Stimulated activated CD4-positive, alpha-beta T cell treated with anti-CD3 and anti-CD28 coated beads, Interleukin-2, amount 100 ng/mL, for 24 hours (primary cell): ENCODE data around the gene CD59.
"Not testable (repeated sequence)": the region's sequence is repeated elsewhere in the genome, so short reads cannot be mapped to it uniquely, and the experiment has no call there.

ENCODE experiments used
- DNase-seq, 2 donors: peaks; one replicate each; pipeline ENCODE4 v3.0.0-alpha.2; 2020

CD59 gene

DNA sequence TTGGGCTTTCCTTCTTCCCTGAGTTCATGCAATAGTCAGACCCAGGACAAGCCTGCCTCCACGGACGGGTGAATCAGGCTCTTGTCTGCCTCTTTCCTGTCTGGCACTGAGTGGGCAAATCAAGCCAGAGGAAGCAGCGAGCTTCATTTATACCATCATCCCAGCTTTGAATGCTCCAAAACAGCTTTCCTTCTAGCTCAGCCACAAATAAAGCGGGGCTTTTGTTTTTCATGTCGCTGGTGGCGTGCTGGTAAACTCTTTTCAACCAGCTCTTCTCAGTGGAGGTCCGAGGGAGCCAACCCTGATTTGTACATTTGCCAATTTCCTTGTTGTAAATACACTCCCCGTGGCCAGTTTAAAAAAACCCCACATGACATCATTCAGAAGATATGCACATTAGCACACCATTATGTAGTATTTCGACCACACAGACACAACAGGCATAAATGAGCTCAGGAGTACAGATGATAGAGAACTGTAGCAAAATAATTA is 44.2 kb downstream of the CD59 start:
- DNase-seq, result no peak

DNA sequence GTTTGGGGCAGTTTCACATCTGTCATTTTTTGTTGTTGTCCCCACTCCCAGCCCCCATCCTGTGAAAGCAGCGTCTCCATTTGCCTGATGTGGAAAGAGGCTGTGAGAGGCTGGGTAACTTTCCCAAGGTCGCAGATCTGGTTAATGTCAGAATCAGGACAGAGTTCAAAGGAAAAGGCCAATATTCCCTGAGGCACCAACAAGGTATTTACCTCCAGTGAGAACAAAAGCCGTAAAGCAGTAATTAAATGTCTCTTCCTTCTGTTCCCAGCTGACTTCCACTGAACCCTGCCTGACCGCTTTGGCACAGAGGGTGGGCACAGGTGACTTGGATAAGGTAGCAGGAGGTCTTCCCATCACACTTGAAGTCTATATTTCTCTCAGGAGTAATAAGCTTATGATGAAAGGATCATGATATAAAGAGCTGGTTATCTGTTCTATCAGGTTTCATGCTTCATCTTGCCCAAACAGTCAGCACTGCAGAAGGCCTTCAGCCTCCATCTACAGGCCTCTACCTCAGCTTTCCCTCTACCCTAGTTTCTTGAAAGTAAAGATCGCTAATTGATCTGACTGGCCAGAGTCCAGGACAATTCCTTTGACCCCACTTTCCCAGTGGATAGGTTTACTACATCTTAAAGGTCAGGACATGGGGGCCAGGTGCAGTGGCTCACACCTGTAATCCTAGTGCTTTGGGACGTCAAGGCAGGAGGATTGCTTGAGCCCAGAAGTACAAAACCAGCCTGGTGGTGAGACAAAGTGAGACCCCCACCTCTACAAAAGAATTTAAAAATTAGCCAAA is 45.0 kb downstream of the CD59 start:
- no peak for DNase-seq

DNA sequence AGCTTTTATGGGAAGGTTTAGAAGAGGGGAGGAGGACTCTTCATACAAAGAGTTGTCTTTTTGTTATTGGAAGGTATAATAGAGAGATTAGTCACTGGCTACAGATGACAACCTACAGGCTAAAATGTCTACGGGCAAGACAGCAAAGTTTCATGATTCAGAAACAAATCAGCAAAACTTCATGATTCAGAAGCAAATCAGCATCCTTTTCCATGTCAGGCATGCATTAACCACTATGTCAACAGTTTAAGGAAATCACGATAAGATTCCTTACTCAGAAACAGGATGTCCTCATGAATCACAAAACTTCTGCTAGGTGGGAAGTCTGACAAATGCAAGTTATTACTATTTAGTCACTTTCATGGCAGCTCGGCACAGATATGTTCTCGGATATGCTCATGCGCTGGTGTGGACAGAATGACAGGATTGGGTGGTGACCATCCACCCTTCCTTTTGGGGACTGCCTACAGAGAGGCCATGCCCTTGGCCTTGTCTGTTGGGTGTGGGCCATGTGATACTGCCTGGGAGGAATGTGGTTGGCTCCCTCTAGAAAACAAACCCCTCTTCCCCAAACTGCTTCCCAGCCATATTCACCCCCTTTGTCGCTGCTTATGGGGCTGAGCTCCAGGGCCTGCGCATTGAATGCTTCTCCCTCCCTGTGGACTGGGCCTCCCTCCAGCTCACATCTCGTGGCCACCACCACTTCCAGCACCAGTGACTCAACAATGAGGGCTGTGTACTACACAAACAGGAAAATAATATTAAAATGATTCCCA is 45.7 kb downstream of the CD59 start:
- DNase-seq, result no peak

DNA sequence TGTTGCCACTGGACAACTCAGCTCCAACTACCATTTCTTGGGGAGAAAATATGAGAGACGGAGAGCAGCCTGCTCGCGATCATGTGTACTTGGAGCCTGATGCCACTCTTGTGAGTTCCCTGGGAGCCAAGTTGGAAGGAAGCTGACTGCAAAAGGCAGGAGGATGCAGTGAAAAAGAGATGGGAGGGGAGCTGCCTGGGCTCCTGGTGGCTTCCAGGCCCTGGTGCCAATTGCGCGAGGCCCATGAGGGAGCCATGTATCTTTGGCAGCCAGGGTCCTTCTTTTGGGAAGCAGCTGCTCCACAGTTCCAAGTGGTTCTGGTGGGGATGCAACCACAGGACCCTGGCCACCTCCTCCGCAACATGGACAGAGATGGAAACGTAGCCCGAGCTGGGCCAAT is 46.7 kb downstream of the CD59 start:
- DNase-seq, result no peak

DNA sequence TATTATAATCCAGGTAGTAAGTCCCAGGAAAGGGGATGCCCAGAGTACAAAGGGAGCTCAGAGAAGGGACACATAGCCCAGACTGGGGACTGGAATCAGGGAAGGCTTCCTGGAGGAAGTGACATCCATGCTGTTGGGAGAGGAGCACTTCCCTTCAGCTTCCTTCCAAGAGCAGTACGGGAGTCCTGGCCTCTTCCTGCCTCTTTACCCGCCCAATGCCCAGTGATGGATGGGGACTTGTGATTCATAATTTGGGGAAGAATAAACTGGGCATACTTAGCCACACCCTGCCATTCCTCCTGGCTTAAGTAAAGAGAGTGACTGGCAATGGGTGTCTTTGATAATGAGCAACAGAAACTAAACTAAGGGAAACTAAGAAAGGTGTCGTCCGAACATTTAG is 47.1 kb downstream of the CD59 start:
- no peak for DNase-seq

DNA sequence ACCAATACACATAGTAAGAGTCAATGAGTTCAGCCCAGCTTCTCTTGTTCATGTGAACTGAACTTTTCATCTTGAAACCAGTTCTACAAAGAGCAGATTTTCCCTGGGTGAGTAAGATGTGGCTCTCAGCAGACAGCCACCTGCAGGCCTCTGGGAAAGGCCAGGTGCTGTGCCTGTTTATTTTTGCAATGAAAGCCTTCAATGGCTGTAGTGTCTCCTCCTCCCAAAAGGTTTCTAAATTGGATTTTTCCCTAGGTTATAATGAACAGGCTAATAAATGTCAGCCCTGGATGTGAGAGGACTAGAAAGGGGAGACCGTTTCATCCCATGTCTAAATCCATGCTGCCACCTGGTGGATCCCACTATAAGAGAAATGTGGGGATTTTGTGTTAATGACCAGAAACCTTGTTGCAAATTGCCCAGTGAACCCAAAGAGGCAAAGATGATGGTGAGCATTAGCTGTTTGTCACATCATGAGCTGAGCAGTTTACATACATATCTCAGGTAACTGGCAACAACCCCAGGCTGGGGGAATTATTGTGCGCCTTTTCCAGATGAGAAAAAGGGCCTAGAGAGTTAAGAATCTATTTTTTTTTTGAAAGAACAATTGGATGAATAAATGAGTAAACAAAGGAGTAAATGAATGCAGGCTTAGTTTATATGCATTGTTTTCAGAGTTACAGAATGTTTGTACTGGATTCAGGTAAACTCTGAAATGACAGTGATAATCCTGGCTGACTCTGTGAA is 48.3 kb downstream of the CD59 start:
- DNase-seq, result peak in 1 of 2 donors; percentile 1

DNA sequence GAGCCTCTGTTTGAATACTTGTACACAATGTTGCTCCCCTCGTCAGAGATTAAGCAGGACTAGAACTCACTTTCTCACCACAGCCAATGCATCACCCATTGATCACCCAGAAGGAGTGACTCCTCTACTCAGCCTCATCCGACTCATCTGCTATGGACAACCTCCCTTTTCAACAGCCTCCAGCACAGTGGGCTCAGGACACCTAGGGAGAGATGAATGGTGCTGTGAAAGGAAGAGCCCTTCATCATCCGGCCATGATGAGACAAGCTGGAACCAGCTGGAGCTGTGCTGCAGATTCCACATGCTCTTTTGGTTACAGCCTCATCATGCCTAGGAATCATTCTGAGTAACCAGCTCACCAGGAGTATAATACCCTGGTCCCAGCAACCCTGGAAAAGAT is 51.1 kb downstream of the CD59 start:
- no peak for DNase-seq

DNA sequence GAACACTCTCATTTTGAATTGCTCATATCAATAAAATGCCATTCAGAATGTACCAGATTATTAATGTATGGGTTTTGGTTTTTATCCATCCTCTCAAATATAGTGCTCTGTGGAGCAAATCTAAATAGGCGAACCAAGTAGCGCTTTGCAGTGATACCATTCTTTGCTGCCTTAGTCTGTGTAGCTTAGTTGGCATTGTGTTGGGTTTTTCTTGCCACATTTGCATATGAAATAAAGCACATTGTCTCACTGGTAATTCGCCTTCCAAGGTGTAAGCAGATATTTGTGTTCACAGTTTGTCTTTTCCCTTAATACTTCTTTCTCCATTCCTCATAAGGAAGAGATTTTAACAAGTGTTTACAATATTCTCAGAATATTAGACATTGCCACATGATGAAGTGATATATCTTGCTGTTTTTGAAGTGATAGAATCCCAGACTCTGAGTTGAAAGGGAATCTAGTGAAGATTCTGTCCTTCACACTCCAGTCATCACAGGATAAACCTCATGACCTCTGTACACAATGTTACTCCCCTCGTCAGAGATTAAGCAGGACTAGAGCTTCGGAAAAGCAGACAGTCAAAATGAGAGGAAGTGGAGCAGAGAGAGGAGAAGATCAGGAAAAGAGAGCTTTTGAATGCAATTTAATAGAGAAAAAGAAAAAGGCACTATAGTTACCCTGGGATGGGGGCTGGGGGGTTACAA is 52.1 kb downstream of the CD59 start:
- DNase-seq, result no peak

DNA sequence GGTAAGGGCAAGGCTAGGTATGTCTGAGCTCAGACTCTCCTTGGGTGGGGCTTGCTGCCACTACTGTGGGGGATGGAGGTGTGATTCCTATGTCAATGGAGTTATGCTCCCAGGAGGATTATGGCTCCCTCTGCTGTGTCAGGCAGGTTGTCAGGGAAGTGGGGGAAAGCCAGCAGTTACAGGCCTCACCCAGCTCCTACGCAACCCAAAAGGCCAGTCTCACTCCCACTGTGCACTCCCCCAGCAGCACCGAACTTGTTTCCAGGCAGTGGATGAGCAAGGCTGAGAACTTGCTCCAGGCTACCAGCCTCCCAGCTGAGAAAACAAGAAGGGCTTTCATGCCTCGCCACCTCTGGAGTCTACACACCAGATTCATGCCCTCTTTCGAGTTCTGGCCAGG is 53.8 kb downstream of the CD59 start:
- no peak for DNase-seq

DNA sequence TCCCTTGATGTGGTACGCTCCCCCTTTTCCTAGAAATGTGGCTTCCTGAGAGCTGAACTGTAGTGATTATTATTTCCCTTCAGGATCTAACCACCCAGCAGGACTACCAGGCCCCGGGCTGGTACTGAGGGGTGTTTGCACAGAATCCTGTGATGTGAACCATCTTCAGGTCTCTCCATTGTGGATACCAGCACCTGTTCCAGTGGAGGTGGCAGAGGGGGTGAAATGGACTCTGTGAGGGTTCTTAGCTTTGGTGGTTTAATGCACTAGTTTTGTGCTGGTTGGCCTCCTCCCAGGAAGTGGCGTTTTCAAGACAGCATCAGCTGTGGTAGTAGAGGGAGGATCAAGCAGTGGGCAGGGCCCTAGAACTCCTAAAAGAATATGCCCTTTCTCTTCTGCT is 54.2 kb downstream of the CD59 start:
- no peak for DNase-seq

DNA sequence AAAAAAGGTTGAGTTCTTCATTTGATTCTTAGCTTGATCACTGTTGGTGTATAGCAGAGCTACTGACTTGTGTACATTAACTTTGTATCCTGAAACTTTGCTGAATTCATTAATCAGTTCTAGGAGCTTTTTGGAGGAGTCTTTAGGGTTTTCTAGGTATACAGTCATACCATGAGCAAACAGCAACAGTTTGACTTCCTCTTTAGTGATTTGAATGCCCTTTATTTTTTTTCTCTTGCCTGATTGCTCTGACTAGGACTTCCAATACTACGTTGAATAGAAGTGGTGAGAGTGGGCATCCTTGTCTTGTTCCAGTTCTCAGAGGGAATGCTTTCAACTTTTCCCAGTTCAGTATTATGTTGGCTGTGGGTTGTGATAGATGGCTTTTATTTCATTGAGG is 57.6 kb downstream of the CD59 start:
- DNase-seq, result not testable (repeated sequence)

DNA sequence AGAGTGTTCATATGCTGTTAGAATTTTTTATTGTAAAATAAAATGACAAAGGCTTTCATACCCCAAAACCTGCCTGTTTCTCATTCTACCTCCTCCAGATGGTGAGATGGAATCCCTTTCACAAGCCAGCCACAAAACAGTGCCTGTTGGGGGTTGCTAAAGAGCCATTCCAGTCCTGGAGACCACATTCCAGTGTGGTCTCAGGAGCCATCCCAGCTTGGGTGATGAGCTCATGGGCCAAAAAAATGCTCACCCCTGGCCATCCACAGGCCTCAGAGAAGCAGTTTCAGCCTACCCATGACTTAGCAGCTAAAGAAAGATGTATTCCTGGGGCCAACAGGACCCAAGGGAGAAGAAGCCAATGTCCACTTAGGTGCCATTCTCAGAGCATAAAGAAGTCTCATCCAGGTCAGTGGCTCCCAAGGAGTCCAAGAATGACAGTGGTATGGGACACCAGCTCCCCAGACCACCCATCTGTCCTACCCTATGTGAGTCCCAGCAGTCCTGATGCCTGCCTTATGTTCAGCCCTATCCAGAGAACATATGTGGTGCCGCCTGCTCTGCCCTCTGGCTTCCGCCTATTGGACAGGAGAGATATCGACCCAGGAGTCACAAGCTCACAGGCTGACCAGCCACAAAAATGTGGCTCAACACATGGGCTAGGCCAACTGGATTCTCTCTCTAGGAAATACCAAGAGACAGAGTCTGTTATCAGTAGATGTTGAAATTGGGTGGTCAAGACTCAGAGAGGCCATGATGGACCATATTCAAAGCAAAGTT is 62.0 kb downstream of the CD59 start:
- DNase-seq, result no peak

DNA sequence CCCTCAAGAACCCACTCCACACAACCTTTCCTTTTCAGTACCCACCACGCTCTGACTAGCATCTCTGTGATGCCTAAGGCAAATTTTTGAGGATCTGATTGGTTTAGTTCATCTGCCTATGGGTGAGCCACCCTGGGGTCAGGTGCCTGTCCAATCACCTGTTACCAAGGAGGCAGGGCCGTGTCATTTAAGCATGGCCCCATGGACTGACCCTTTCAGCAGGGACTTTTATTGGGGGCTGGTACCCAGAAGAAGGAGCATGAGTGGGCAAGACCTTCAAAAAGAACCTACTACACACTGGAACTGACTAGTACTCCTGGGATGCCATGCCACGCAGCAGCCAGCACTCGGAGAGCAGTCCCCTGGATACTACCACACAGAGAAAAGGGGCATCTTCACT is 64.0 kb downstream of the CD59 start:
- DNase-seq, result no peak

DNA sequence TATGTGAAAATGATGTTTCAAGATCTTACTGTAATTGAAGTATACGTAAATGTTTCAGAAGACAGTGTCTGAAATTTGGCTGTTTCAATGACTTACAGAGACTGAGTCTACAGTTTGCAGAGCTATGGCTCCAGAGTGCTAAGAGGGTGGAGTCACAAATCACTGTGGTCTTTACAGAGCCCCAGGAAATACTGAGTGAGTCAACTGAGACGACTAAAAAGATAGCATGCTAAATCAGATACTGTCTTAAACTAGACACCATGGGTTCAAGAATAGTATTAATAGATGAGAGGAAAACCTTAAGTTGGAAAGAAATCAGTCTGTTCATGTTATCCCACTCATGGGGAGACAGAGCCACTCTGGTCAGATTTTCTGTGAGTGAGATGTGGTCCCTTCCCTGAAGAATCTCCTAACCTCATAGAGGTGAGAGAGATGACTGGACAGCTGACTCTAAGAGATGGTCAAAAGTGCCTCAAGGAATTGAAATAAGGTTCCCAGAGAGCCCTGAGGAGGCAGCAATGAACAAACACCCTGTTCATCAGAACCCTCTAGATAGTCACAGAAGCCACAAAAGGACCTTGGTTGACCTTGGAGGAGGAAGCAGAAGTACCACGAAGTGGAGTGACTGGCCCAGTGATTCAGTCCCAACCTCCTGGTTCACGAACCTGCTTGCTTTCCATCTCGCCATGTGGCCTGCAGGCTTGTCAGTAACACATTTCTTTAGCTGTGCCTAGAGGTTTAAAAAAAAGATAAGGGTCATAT is 65.8 kb downstream of the CD59 start:
- DNase-seq, result no peak

DNA sequence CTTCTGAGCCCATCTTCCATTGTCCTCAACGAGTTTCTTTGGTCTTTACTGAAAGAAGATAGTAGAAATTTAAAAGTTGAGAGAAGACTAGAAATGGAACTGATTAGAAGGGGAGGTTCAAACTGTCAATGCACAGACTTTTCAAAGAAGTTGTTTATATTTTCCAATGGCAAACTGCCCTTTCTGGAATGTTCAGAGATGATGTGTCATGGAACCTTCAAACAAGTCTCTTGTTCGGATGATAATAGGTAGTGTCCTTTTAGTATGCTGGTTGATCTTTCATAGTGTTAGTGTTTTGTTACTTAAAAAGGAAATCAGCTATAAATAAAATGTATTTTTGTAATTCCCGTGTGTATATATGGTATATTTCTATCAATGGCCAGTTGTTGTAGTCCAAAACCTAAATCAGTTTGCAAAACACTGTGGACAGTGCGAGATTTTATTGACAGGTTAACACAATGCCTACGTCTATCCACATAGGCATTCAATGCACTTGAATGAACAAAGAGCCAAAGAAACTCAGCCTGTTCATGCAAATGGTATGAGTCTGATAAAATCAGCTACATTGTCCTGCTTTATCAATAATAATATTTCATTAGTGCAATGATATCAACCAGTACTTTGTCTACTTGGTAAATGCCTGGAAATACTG is 66.5 kb downstream of the CD59 start:
- DNase-seq, result no peak

DNA sequence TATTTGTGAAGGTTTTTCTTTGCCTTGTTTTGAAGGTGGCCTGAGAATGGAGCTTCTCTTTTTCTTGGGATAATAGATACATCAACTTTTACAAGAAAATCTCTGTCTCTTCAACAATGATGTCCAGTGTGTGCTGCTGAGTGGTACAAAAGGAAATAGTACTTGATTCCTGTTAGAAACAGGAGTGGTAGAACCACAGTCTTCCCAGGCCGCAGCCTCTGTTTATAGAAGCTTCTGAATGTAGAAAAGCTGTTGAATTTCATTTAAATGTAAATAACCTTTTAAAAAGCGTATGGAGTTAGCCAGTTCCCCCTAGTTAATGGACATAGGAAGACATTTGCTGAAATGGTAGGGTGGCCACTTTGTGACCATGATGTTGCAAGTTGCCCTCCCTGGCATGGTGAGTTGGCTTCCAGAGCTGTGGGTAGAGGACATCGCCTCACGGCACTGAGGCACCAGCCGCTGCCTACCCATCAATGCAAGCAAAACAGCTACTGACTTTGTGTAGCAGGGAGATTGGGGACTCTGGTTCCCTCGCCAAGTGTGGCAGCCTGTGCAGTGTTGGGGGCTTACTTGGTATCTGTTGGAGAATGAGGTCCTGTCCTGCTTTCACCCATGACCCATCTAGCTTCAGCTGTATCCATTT is 67.1 kb downstream of the CD59 start:
- DNase-seq, result no peak

DNA sequence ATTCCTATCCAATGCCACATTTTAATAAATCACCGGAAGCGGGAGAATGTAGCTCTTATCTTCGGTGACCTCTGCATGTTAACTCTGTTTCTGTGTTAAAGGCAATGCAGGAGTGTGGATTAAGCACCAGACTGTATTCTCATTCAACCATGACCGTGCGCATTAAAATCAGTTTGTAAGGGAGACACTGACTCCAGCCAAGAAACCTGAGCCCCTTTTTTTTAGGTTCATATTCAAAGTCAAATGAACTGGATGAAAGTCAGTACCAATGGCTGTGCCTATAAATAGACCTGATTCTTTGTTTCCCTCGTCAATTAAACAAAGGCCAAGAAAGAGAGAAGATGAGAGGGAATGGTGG is 67.8 kb downstream of the CD59 start:
- DNase-seq, result no peak

DNA sequence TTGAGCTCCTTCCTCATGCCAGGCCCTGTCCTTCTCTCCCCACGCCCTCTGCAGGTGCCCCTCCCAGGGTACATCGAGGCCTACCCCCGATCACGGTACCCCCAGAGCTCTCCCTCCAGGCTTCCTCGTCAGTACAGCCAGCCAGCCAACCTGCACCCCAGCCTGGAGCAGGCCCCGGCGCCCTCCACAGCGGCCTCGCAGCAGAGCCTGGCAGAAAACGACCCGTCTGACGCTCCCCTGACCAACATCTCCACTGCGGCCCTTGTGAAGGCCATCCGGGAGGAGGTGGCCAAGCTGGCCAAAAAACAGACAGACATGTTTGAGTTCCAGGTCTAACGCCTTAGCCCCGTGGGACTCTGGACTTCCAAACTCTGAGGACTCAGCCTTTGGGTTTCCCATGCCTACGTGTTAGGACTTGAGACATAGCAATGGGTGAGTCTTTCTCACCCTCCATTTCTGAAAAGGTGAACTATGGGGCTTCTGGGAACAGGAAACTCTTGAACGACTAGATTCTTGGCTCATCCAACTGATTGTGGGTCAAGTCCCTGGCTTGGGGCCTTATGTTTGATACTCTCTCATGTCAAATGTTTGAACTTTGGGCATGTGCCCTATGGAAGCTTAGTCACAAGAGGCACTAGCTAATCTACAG is 68.3 kb downstream of the CD59 start:
- no peak for DNase-seq

DNA sequence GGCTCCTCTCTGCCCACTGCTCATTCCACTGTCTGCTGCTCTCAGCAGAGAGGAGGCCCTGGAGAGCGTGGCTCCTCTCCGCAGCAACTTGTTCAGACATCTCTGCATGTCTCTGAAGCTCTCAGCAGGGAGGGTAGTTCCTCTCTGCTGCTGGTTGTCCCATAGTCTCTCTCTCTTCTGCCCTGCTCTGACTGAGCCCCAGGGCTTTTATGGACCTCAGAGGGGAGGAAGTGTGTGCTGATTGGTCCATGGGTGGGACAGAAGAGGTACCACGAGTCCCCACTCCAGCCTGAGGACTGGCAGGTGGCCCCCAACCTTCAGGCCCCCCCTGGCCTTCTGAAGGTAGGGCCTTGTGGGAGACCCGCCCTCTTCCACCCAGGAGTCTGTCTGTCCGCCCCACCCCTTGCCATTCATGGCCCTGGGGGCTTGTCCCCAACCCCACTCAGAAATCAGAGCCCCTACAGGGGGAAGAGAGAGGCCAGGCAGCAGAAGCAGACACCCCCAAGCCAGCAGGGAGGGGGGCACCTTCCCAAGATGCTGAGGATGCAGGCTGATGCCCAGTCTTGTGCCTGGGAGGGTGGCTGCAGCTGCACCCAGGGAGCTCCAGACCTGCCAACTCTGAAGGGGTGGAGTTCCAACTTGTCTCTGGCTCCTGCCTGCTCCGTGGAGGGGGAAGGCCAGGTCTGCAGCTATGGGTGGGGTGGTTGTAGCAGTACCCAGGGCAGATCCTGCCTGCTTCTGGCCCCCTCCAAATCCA is 70.7 kb downstream of the CD59 start:
- DNase-seq, result no peak
